ENCODE results near the gene PCDHGA2.
"Not testable (repeated sequence)": the region's sequence is repeated elsewhere in the genome, so short reads cannot be mapped to it uniquely, and the experiment has no call there.

The PCDHGA2 gene

GRCh38 chr5:141371572-141372475 is 33.3 kb downstream of the PCDHGA2 start:
- peaks cover 35% of the 10 kb centered on the region for H3K9me3 ChIP-seq (replicated peaks; ENCODE audit: low read length)

GRCh38 chr5:141373673-141374317 is 35.2 kb downstream of the PCDHGA2 start, which contains the start of gene PCDHGA6:
PCDHGA6 (plus strand) TSS chr5:141373891; CDS start chr5:141374084, 193 bp downstream.
- Histone ChIP-seq H3K36me3 (ENCODE audit: insufficient read depth, low read length) (peaks cover 3% of the 10 kb centered on the region), H3K4me1 (ENCODE audit: control insufficient read depth, insufficient read depth, low read length) (no peaks in the 10 kb centered on the region), H3K27me3 (ENCODE audit: control insufficient read depth, insufficient read depth, low read length) (no peaks in the 10 kb centered on the region), H3K9ac (ENCODE audit: low read depth, low read length) (no peak within 1 kb of the TSS), H3K4me3 (ENCODE audit: low read length) (peak within 1 kb of the TSS; percentile 64), H3K9me3 (replicated peaks; ENCODE audit: low read length) (peaks cover 38% of the 10 kb centered on the region), H3K4me2 (ENCODE audit: low read length) (peak within 1 kb of the TSS; percentile 74)

More at GRCh38 chr5:141371572-141372475, 33.3 kb downstream of the PCDHGA2 start:
- Histone ChIP-seq H3K9ac (ENCODE audit: low read depth, low read length) (no peak overlapping the region), H3K4me3 (ENCODE audit: low read length) (no peak overlapping the region), H3K36me3 (ENCODE audit: insufficient read depth, low read length) (peaks cover 3% of the 10 kb centered on the region), H3K27me3 (ENCODE audit: control insufficient read depth, insufficient read depth, low read length) (no peaks in the 10 kb centered on the region), H3K4me1 (ENCODE audit: control insufficient read depth, insufficient read depth, low read length) (no peaks in the 10 kb centered on the region), H3K4me2 (ENCODE audit: low read length) (no peak overlapping the region)

GRCh38 chr5:141374627-141375026 is 36.1 kb downstream of the PCDHGA2 start:
- peak overlapping the region; percentile 64 for H3K4me3 ChIP-seq (ENCODE audit: low read length)
- H3K9me3 ChIP-seq (replicated peaks; ENCODE audit: low read length) = peaks cover 38% of the 10 kb centered on the region
- no peak overlapping the region for H3K9ac ChIP-seq (ENCODE audit: low read depth, low read length)
- no peaks in the 10 kb centered on the region for H3K27me3 ChIP-seq (ENCODE audit: control insufficient read depth, insufficient read depth, low read length)
- H3K4me2 ChIP-seq (ENCODE audit: low read length) = peak overlapping the region; percentile 74
- H3K4me1 ChIP-seq (ENCODE audit: control insufficient read depth, insufficient read depth, low read length) = no peaks in the 10 kb centered on the region
- H3K36me3 ChIP-seq (ENCODE audit: insufficient read depth, low read length) = peaks cover 3% of the 10 kb centered on the region

GRCh38 chr5:141375444-141376155 is 37.0 kb downstream of the PCDHGA2 start:
- not testable (repeated sequence) for H3K4me1 ChIP-seq (ENCODE audit: control insufficient read depth, insufficient read depth, low read length); H3K4me3 ChIP-seq (ENCODE audit: low read length); H3K36me3 ChIP-seq (ENCODE audit: insufficient read depth, low read length); H3K4me2 ChIP-seq (ENCODE audit: low read length); H3K9ac ChIP-seq (ENCODE audit: low read depth, low read length); H3K27me3 ChIP-seq (ENCODE audit: control insufficient read depth, insufficient read depth, low read length)
- peaks cover 37% of the 10 kb centered on the region for H3K9me3 ChIP-seq (replicated peaks; ENCODE audit: low read length)

- Histone ChIP-seq H3K27me3 (ENCODE audit: control insufficient read depth, insufficient read depth, low read length) (no peaks in the 10 kb centered on the region), H3K9me3 (replicated peaks; ENCODE audit: low read length) (peaks cover 7% of the 10 kb centered on the region)
Measured at GRCh38 chr5:141382469-141383294, 44.1 kb downstream of the PCDHGA2 start, which contains the start of gene PCDHGA7. PCDHGA7 (plus strand) TSS chr5:141382742; CDS start chr5:141382900, 158 bp downstream.

GRCh38 chr5:141383345-141383744 is 44.8 kb downstream of the PCDHGA2 start:
- Histone ChIP-seq H3K4me3 (ENCODE audit: low read length) (peak overlapping the region; percentile 74), H3K36me3 (ENCODE audit: insufficient read depth, low read length) (no peaks in the 10 kb centered on the region), H3K9me3 (replicated peaks; ENCODE audit: low read length) (peaks cover 8% of the 10 kb centered on the region), H3K9ac (ENCODE audit: low read depth, low read length) (peak overlapping the region; percentile 62), H3K4me1 (ENCODE audit: control insufficient read depth, insufficient read depth, low read length) (no peaks in the 10 kb centered on the region), H3K27me3 (ENCODE audit: control insufficient read depth, insufficient read depth, low read length) (no peaks in the 10 kb centered on the region), H3K4me2 (ENCODE audit: low read length) (peak overlapping the region; percentile 57)

More at GRCh38 chr5:141382469-141383294, 44.1 kb downstream of the PCDHGA2 start, which contains the start of gene PCDHGA7:
- Histone ChIP-seq H3K4me1 (ENCODE audit: control insufficient read depth, insufficient read depth, low read length) (no peaks in the 10 kb centered on the region), H3K36me3 (ENCODE audit: insufficient read depth, low read length) (no peaks in the 10 kb centered on the region), H3K4me3 (ENCODE audit: low read length) (peak within 1 kb of the TSS; percentile 74), H3K4me2 (ENCODE audit: low read length) (peak within 1 kb of the TSS; percentile 57), H3K9ac (ENCODE audit: low read depth, low read length) (peak within 1 kb of the TSS; percentile 62)

- Histone ChIP-seq H3K4me1 (ENCODE audit: control insufficient read depth, insufficient read depth, low read length) (no peaks in the 10 kb centered on the region), H3K4me2 (ENCODE audit: low read length) (no peak overlapping the region), H3K27me3 (ENCODE audit: control insufficient read depth, insufficient read depth, low read length) (no peaks in the 10 kb centered on the region), H3K36me3 (ENCODE audit: insufficient read depth, low read length) (no peaks in the 10 kb centered on the region), H3K4me3 (ENCODE audit: low read length) (no peak overlapping the region), H3K9ac (ENCODE audit: low read depth, low read length) (no peak overlapping the region), H3K9me3 (replicated peaks; ENCODE audit: low read length) (peaks cover 21% of the 10 kb centered on the region)
Measured at GRCh38 chr5:141384471-141385267, 46.1 kb downstream of the PCDHGA2 start.

- peaks cover 28% of the 10 kb centered on the region for H3K9me3 ChIP-seq (replicated peaks; ENCODE audit: low read length)
- H3K27me3 ChIP-seq (ENCODE audit: control insufficient read depth, insufficient read depth, low read length); H3K36me3 ChIP-seq (ENCODE audit: insufficient read depth, low read length); H3K4me1 ChIP-seq (ENCODE audit: control insufficient read depth, insufficient read depth, low read length); H3K9ac ChIP-seq (ENCODE audit: low read depth, low read length): not testable (repeated sequence)
- peak within 1 kb of the TSS; percentile 44 for H3K4me3 ChIP-seq (ENCODE audit: low read length)
- peak within 1 kb of the TSS; percentile 54 for H3K4me2 ChIP-seq (ENCODE audit: low read length)
Measured at GRCh38 chr5:141387557-141388311, 49.2 kb downstream of the PCDHGA2 start, which contains the start of gene PCDHGB4. PCDHGB4 (plus strand) TSS chr5:141387698; CDS start chr5:141387885, 187 bp downstream.

- H3K27me3 ChIP-seq (ENCODE audit: control insufficient read depth, insufficient read depth, low read length) = no peaks in the 10 kb centered on the region
- peaks cover 32% of the 10 kb centered on the region for H3K9me3 ChIP-seq (replicated peaks; ENCODE audit: low read length)
- no peaks in the 10 kb centered on the region for H3K4me1 ChIP-seq (ENCODE audit: control insufficient read depth, insufficient read depth, low read length)
- H3K4me3 ChIP-seq (ENCODE audit: low read length) = no peak overlapping the region
- peaks cover 5% of the 10 kb centered on the region for H3K36me3 ChIP-seq (ENCODE audit: insufficient read depth, low read length)
- no peak overlapping the region for H3K4me2 ChIP-seq (ENCODE audit: low read length)
- H3K9ac ChIP-seq (ENCODE audit: low read depth, low read length) = no peak overlapping the region
Measured at GRCh38 chr5:141388661-141389060, 50.1 kb downstream of the PCDHGA2 start.
